B cell (primary cell): ENCODE measurements around the gene SLC48A1. TPM values are rescaled to one million over a fixed set of nuclear protein-coding genes. Genes with fewer than 3 reads are reported as not detected.

Experiments used
- ATAC-seq: fragments of 200-7000 bp; cut with Tn5 transposase; one replicate; pipeline ENCODE4 v1.10.0; 2021; ENCODE audit warnings: low read depth, mild to moderate bottlenecking, moderate number of reproducible peaks, moderate library complexity
- CTCF ChIA-PET: fragments of 350-600 bp; sonication (Branson Sonifier 250); formaldehyde crosslinking; loops from one replicate; lab custom pipeline; 2021; ENCODE audit warnings: antibody characterized with exemption, inconsistent platforms; lab: Charles Lee
- POLR2A ChIA-PET: fragments of 350-600 bp; sonication (Branson Sonifier 250); formaldehyde crosslinking; loops from one replicate; lab custom pipeline; 2021; ENCODE audit warnings: antibody characterized with exemption; lab: Charles Lee
- DNase-seq: peaks from one replicate; pipeline ENCODE4 v3.0.0; 2013
- H2AFZ ChIP-seq: 2 replicates; pipeline ENCODE4 v1.6.1; 2012; ENCODE audit warnings: mild to moderate bottlenecking, low read depth, low read length; ENCODE audit not compliant: insufficient read depth, poor library complexity, severe bottlenecking
- H3K27ac ChIP-seq, 2 donors: 1 replicate in 1 of 2; 2 replicates in 1 of 2; pipeline ENCODE4 v1.5.1; 2012 to 2013; ENCODE audit warnings: low read length in 2 of 2, mild to moderate bottlenecking in 2 of 2, moderate library complexity in 1 of 2
- H3K27me3 ChIP-seq, 4 experiments: fragments of 200-600 bp in 1 of 4; sonication (generic) in 1 of 4; replicated peaks in 1 of 4; 1 replicate in 2 of 4; 2 replicates in 2 of 4; pipeline versions ENCODE4 v1.6.1 to v1.7.0; 2013 to 2016; ENCODE audit warnings: low read length in 3 of 4, mild to moderate bottlenecking in 2 of 4, mixed read lengths in 1 of 4, moderate library complexity in 1 of 4; ENCODE audit not compliant: insufficient read depth in 4 of 4, control insufficient read depth in 3 of 4; ENCODE audit errors: control extremely low read depth in 1 of 4
- H3K36me3 ChIP-seq, 2 experiments: replicated peaks in 1 of 2; 1 replicate in 1 of 2; 2 replicates in 1 of 2; pipeline versions ENCODE4 v1.6.1 to v1.7.1; 2013; ENCODE audit warnings: low read length in 1 of 2; ENCODE audit not compliant: insufficient read depth in 2 of 2, control insufficient read depth in 1 of 2; ENCODE audit errors: control extremely low read depth in 1 of 2, extremely low read depth in 1 of 2
- H3K4me1 ChIP-seq, 2 donors: fragments of 200-600 bp in 1 of 2; sonication (generic) in 1 of 2; 1 replicate in 1 of 2; 2 replicates in 1 of 2; pipeline versions ENCODE4 v1.5.1 to v1.6.1; 2013 to 2017; ENCODE audit warnings: low read length in 2 of 2; ENCODE audit not compliant: control insufficient read depth in 2 of 2, insufficient read depth in 2 of 2
- H3K4me2 ChIP-seq: replicated peaks from 2 replicates; pipeline ENCODE3; 2012; ENCODE audit warnings: mild to moderate bottlenecking, low read depth, low read length; ENCODE audit not compliant: poor library complexity, severe bottlenecking
- H3K4me3 ChIP-seq, 5 experiments: fragments of 200-600 bp in 1 of 5; sonication (generic) in 1 of 5; 1 replicate in 3 of 5; 2 replicates in 2 of 5; pipeline versions ENCODE4 v1.5.1 to v1.7.0; 2011 to 2016; ENCODE audit warnings: low read length in 4 of 5, mild to moderate bottlenecking in 4 of 5, low read depth in 2 of 5, control low read depth in 1 of 5, moderate library complexity in 1 of 5; ENCODE audit not compliant: insufficient read depth in 1 of 5; ENCODE audit errors: control extremely low read depth in 1 of 5, extremely low read depth in 1 of 5
- H3K79me2 ChIP-seq: fragments of 200-600 bp; sonication (generic); one replicate; pipeline ENCODE4 v1.6.0; 2016; ENCODE audit warnings: low read length; ENCODE audit not compliant: control insufficient read depth, insufficient read depth
- H3K9ac ChIP-seq: fragments of 200-600 bp; sonication (generic); 2 replicates; pipeline ENCODE4 v1.6.1; 2017; ENCODE audit warnings: mild to moderate bottlenecking, low read length, moderate library complexity
- H3K9me3 ChIP-seq, 3 donors: one replicate each; pipeline versions ENCODE4 v1.6.1 to v1.7.1; 2013; ENCODE audit warnings: low read length in 2 of 3; ENCODE audit not compliant: control insufficient read depth in 2 of 3, insufficient read depth in 1 of 3; ENCODE audit errors: control extremely low read depth in 1 of 3
- H4K20me1 ChIP-seq: 2 replicates; pipeline ENCODE4 v1.6.0; 2012; ENCODE audit warnings: mild to moderate bottlenecking, low read length; ENCODE audit not compliant: insufficient read depth, control insufficient read depth, poor library complexity, severe bottlenecking
- H3K27ac Mint-ChIP-seq: one replicate; pipeline ENCODE4 v1.8.0; 2021; ENCODE audit warnings: mixed read lengths
- H3K27me3 Mint-ChIP-seq: one replicate; pipeline ENCODE4 v1.8.0; 2021; ENCODE audit warnings: mixed read lengths
- H3K4me1 Mint-ChIP-seq: one replicate; pipeline ENCODE4 v1.8.0; 2021; ENCODE audit warnings: mixed read lengths
- H3K4me3 Mint-ChIP-seq: one replicate; pipeline ENCODE4 v1.8.0; 2021; ENCODE audit warnings: mixed read lengths
- H3K9me3 Mint-ChIP-seq: one replicate; pipeline ENCODE4 v1.8.0; 2022; ENCODE audit warnings: mixed read lengths; ENCODE audit not compliant: insufficient read depth
- CTCF ChIP-seq: fragments of 200-600 bp; IDR thresholded peaks from one replicate; pipeline ENCODE4 v1.8.0; 2022; ENCODE audit warnings: antibody characterized with exemption, mild to moderate bottlenecking
- EZH2 ChIP-seq: IDR thresholded peaks from 2 replicates; pipeline ENCODE4 v1.6.1; 2012; ENCODE audit warnings: borderline replicate concordance, low read depth, mild to moderate bottlenecking, moderate library complexity, low read length; ENCODE audit not compliant: insufficient read depth, poor library complexity, severe bottlenecking
- WGBS: methylation state at CpG from one replicate; pipeline ENCODE4 v1.1.5; 2013; ENCODE audit warnings: missing lambda C conversion rate; ENCODE audit not compliant: insufficient coverage; 5-methylcytosine and 5-hydroxymethylcytosine counted together
- intact Hi-C: fragments of 100-400 bp; cut with micrococcal nuclease; formaldehyde crosslinking; loops from one replicate; pipeline ENCODE4 v1.10.0; 2022
- polyA plus RNA-seq: library from polyadenylated mRNA; depleted of rRNA; stranded (reverse); fragments of >200 nt; gene quantifications from 2 replicates; pipeline ENCODE4 v1.2.3, GENCODE V29; 2012
- total RNA-seq, 2 donors: library from RNA; stranded (reverse); fragments of 120-200 nt in 1 of 2; gene quantifications; 1 replicate in 1 of 2; 2 replicates in 1 of 2; pipeline versions ENCODE4 v1.2.3 to v1.2.4, GENCODE V29; 2013 to 2022

SLC48A1 gene
- total and polyA plus RNA-seq, 2 donors (not counting 1 experiment from before 2014, with no cell fraction given), result 8.0 to 20.0 TPM

- H3K27me3 Mint-ChIP-seq, result no peaks in the 10 kb centered on the region
- H4K20me1 ChIP-seq, result no peaks in the 10 kb centered on the region
- ATAC-seq (no peak), DNase-seq (no peak)
- H3K4me1 ChIP-seq, result peaks cover 57 to 69% of the 10 kb centered on the region in 2 donors
- TF ChIP-seq EZH2 (no peak), CTCF (no peak)
- peaks cover 61% of the 10 kb centered on the region for H3K4me1 Mint-ChIP-seq
- POLR2A ChIA-PET, result interaction anchor here (1.0 to 7.3 kb wide), 4 partner anchors 10 to 75 kb away, joined by 3 to 43 read pairs (median 5); no protein-coding TSS in a partner anchor
- peak overlapping the region in 1 of 2 donors; percentile 45 for H3K27ac ChIP-seq
- H3K27me3 ChIP-seq, result no peaks in the 10 kb centered on the region
- H3K36me3 ChIP-seq, result no peaks in the 10 kb centered on the region
- H2AFZ ChIP-seq, result peak overlapping the region; percentile 31
- intact Hi-C loops, result no loop called here
- no peak overlapping the region for H3K9ac ChIP-seq
- no peak overlapping the region for H3K4me3 ChIP-seq
- no peaks in the 10 kb centered on the region for H3K9me3 ChIP-seq
- CTCF ChIA-PET, result interaction anchor here (0.7 to 14.1 kb wide), 13 partner anchors 14 to 724 kb away, joined by 3 to 452 read pairs (median 10); partner anchors contain the start of gene SLC48A1
- H3K4me2 ChIP-seq, result peak overlapping the region; percentile 97
- 34% methylated on average over 7 of the region's 7 CpGs for WGBS
- peak overlapping the region; percentile 70 for H3K27ac Mint-ChIP-seq
- H3K79me2 ChIP-seq, result no peaks in the 10 kb centered on the region
- H3K9me3 Mint-ChIP-seq, result no peaks in the 10 kb centered on the region
- peak overlapping the region; percentile 85 for H3K4me3 Mint-ChIP-seq
Measured at GRCh38 chr12:47757364-47757839, 15.6 kb upstream of the SLC48A1 start.

GRCh38 chr12:47757840-47758583 lies 15.0 kb upstream of the SLC48A1 start:
- Histone ChIP-seq H3K9ac (peak overlapping the region; percentile 72), H3K4me3 (peak overlapping the region in 4 of 5 experiments; percentile 64 to 71 (median 68)), H3K9me3 (no peaks in the 10 kb centered on the region), H4K20me1 (no peaks in the 10 kb centered on the region), H3K4me2 (peak overlapping the region; percentile 97), H3K79me2 (no peaks in the 10 kb centered on the region), H3K4me1 (peaks cover 57 to 69% of the 10 kb centered on the region in 2 donors), H3K27ac (no peak overlapping the region), H2AFZ (peak overlapping the region; percentile 89), H3K36me3 (no peaks in the 10 kb centered on the region), H3K27me3 (no peaks in the 10 kb centered on the region)
- DNase-seq (no peak), ATAC-seq (no peak)
- intact Hi-C loops, result loop anchor here (2.0 kb wide), 1 partner anchor 15 kb away; the partner anchor contains the start of gene SLC48A1
- peak overlapping the region; percentile 85 for H3K4me3 Mint-ChIP-seq
- CTCF ChIA-PET, result interaction anchor here (0.7 to 14.1 kb wide), 15 partner anchors 13 to 724 kb away, joined by 3 to 452 read pairs (median 5); partner anchors contain the start of gene SLC48A1
- H3K9me3 Mint-ChIP-seq, result no peaks in the 10 kb centered on the region
- POLR2A ChIA-PET, result interaction anchor here (0.6 to 7.3 kb wide), 9 partner anchors 11 to 572 kb away, joined by 3 to 43 read pairs (median 5); partner anchors contain the start of gene SLC48A1
- TF ChIP-seq CTCF (no peak), EZH2 (no peak)
- peaks cover 57% of the 10 kb centered on the region for H3K4me1 Mint-ChIP-seq
- no peaks in the 10 kb centered on the region for H3K27me3 Mint-ChIP-seq
- peak overlapping the region; percentile 50 for H3K27ac Mint-ChIP-seq
- WGBS, result 36% methylated on average over 20 of the region's 20 CpGs
